Esophagus muscularis mucosa (tissue), 3 donors: ENCODE data around the gene ZBTB5.

Experiments
- CTCF ChIP-seq, 3 experiments: fragments of 200-600 bp in 2 of 3; fragments of 450-650 bp in 1 of 3; sonication (generic) in 2 of 3; IDR thresholded peaks; one replicate each; pipeline ENCODE4 v1.5.1; 2017 to 2019; ENCODE audit warnings: antibody characterized with exemption in 3 of 3, mild to moderate bottlenecking in 2 of 3, moderate library complexity in 1 of 3
- POLR2AphosphoS5 ChIP-seq, 2 donors: sonication (generic); formaldehyde crosslinking; IDR thresholded peaks; one replicate each; pipeline ENCODE4 v1.6.1; 2017; ENCODE audit warnings: antibody characterized with exemption in 2 of 2

DNA sequence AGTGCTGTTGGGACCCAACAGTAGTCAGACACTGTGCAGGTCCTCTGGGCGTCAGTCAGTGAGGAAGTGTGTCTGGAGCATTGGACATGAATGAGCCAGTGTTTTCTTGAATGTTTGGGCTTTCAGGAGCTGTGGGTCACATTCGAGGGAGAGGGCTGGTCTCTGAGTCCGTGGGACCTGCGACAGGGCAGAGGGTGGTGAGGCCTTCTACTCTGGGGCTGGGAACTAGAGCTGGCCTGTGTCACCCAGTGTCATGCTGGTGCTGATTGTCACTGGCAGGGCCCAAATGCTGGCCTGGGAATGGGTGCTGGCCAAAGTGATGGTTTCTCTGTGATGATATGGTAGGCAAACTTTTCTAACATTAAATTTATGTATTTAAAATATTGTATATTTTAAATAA, 30.8 kb upstream of the ZBTB5 start:
- TF ChIP-seq CTCF (IDR thresholded peaks at IDR 0.05), result no peak
- TF ChIP-seq POLR2AphosphoS5 (IDR thresholded peaks at IDR 0.05), result no peak
